HG02885 (cell line): ENCODE results near the gene FLNA.
A peak's percentile ranks its signal among the peaks of the same experiment; 100 is the strongest.

Experiments
- ATAC-seq: cut with Tn5 transposase; IDR thresholded peaks from one replicate; pipeline ENCODE4 v1.9.1; 2021; ENCODE audit warnings: mild to moderate bottlenecking; ENCODE audit not compliant: unreplicated experiment, poor library complexity

FLNA gene

GRCh38 chrX:154378799-154379568 lies 4.5 kb upstream of the FLNA start, which contains the start of gene EMD:
TSS of gene EMD (plus strand) at chrX:154379295. CDS start at chrX:154379485, 190 bp downstream.
- ATAC-seq, result peak; percentile 77

GRCh38 chrX:154378059-154378798 lies 3.8 kb upstream of the FLNA start:
- ATAC-seq, result peak; percentile 1

- no peak for ATAC-seq
Measured at GRCh38 chrX:154376774-154377173, 2.3 kb upstream of the FLNA start.

GRCh38 chrX:154375156-154375504 lies 696 bp upstream of the FLNA start:
- ATAC-seq, result no peak

- ATAC-seq, result no peak
Measured at GRCh38 chrX:154373340-154374306, 811 bp downstream of the FLNA start.

GRCh38 chrX:154372612-154373022 lies 1.8 kb downstream of the FLNA start:
- ATAC-seq, result no peak

- ATAC-seq, result peak; percentile 13
Measured at GRCh38 chrX:154371789-154372300, 2.6 kb downstream of the FLNA start.

GRCh38 chrX:154371017-154371788 lies 3.2 kb downstream of the FLNA start:
- ATAC-seq, result peak; percentile 72

- ATAC-seq, result no peak
Measured at GRCh38 chrX:154370300-154371016, 4.0 kb downstream of the FLNA start.

GRCh38 chrX:154369449-154370299 lies 4.8 kb downstream of the FLNA start:
- ATAC-seq, result no peak

GRCh38 chrX:154368630-154369448 lies 5.6 kb downstream of the FLNA start:
- ATAC-seq, result no peak

- ATAC-seq, result no peak
Measured at GRCh38 chrX:154367474-154368308, 6.7 kb downstream of the FLNA start.

GRCh38 chrX:154366666-154367055 lies 7.8 kb downstream of the FLNA start:
- ATAC-seq, result no peak

GRCh38 chrX:154365997-154366665 lies 8.3 kb downstream of the FLNA start:
- ATAC-seq, result no peak

- no peak for ATAC-seq
Measured at GRCh38 chrX:154365052-154365600, 9.3 kb downstream of the FLNA start.
